ENCODE data around the gene FADS1.

The FADS1 gene

GRCh38 chr11:61777234-61778090, 39.3 kb downstream of the FADS1 start:
- H3K4me3 Mint-ChIP-seq, result peak overlapping the region; percentile 18
- CTCF ChIA-PET, result interaction anchor here (1.1 to 1.3 kb wide), 4 partner anchors 11 to 30 kb away, joined by 3 to 7 read pairs (median 4); no protein-coding TSS in a partner anchor
- peaks cover 30% of the 10 kb centered on the region for H3K4me1 Mint-ChIP-seq
- no peaks in the 10 kb centered on the region for H3K9me3 Mint-ChIP-seq
- H3K36me3 Mint-ChIP-seq, result no peaks in the 10 kb centered on the region
- peak; percentile 79 for DNase-seq
- no peak overlapping the region for H3K27ac Mint-ChIP-seq
- H3K27me3 Mint-ChIP-seq, result peaks cover 37% of the 10 kb centered on the region

GRCh38 chr11:61776561-61777075, 40.2 kb downstream of the FADS1 start:
- CTCF ChIA-PET, result interaction anchor here (1.1 to 1.3 kb wide), 3 partner anchors 12 to 29 kb away, joined by 3 to 7 read pairs (median 5); no protein-coding TSS in a partner anchor
- Mint-ChIP-seq H3K4me3 (peak overlapping the region; percentile 43), H3K9me3 (no peaks in the 10 kb centered on the region), H3K27ac (no peak overlapping the region), H3K36me3 (no peaks in the 10 kb centered on the region), H3K27me3 (peaks cover 37% of the 10 kb centered on the region), H3K4me1 (peaks cover 35% of the 10 kb centered on the region)
- DNase-seq, result peak; percentile 81

- H3K4me1 Mint-ChIP-seq, result peaks cover 42% of the 10 kb centered on the region
- no peaks in the 10 kb centered on the region for H3K9me3 Mint-ChIP-seq
- H3K4me3 Mint-ChIP-seq, result peak overlapping the region; percentile 43
- H3K36me3 Mint-ChIP-seq, result no peaks in the 10 kb centered on the region
- no peak overlapping the region for H3K27ac Mint-ChIP-seq
- H3K27me3 Mint-ChIP-seq, result peaks cover 37% of the 10 kb centered on the region
- CTCF ChIA-PET, result interaction anchor here (1.1 to 2.0 kb wide), 4 partner anchors 12 to 29 kb away, joined by 6 to 10 read pairs (median 8); no protein-coding TSS in a partner anchor
- no peak for DNase-seq
These were observed 40.9 kb downstream of the FADS1 start for GRCh38 chr11:61775606-61776554.

- Mint-ChIP-seq H3K4me1 (peaks cover 44% of the 10 kb centered on the region), H3K27me3 (peaks cover 37% of the 10 kb centered on the region), H3K9me3 (no peaks in the 10 kb centered on the region), H3K27ac (no peak overlapping the region), H3K36me3 (no peaks in the 10 kb centered on the region), H3K4me3 (no peak overlapping the region)
- CTCF ChIA-PET, result interaction anchor here (1.4 to 2.0 kb wide), 3 partner anchors 13 to 28 kb away, joined by 6 to 10 read pairs (median 8); no protein-coding TSS in a partner anchor
- DNase-seq, result no peak
These were observed 41.7 kb downstream of the FADS1 start for GRCh38 chr11:61775106-61775505.

- DNase-seq, result no peak
- H3K27ac Mint-ChIP-seq, result no peak overlapping the region
- H3K9me3 Mint-ChIP-seq, result no peaks in the 10 kb centered on the region
- H3K36me3 Mint-ChIP-seq, result no peaks in the 10 kb centered on the region
- H3K4me1 Mint-ChIP-seq, result peaks cover 44% of the 10 kb centered on the region
- no peak overlapping the region for H3K4me3 Mint-ChIP-seq
- peaks cover 34% of the 10 kb centered on the region for H3K27me3 Mint-ChIP-seq
- CTCF ChIA-PET, result interaction anchor here (1.5 to 2.0 kb wide), 2 partner anchors 14 to 25 kb away, joined by 6 to 10 read pairs; no protein-coding TSS in a partner anchor
These were observed 42.4 kb downstream of the FADS1 start for GRCh38 chr11:61774411-61774810.

GRCh38 chr11:61773809-61774208, 43.0 kb downstream of the FADS1 start:
- no peak for DNase-seq
- no peak overlapping the region for H3K27ac Mint-ChIP-seq
- H3K9me3 Mint-ChIP-seq, result no peaks in the 10 kb centered on the region
- H3K4me1 Mint-ChIP-seq, result peaks cover 44% of the 10 kb centered on the region
- H3K36me3 Mint-ChIP-seq, result no peaks in the 10 kb centered on the region
- CTCF ChIA-PET, result interaction anchor here (1.6 kb wide), 1 partner anchor 14 kb away, joined by 3 read pairs; no protein-coding TSS in a partner anchor
- H3K4me3 Mint-ChIP-seq, result no peak overlapping the region
- H3K27me3 Mint-ChIP-seq, result peaks cover 29% of the 10 kb centered on the region

GRCh38 chr11:61773356-61773755, 43.4 kb downstream of the FADS1 start:
- Mint-ChIP-seq H3K36me3 (no peaks in the 10 kb centered on the region), H3K4me1 (peaks cover 44% of the 10 kb centered on the region), H3K9me3 (no peaks in the 10 kb centered on the region), H3K27me3 (peaks cover 25% of the 10 kb centered on the region), H3K27ac (no peak overlapping the region), H3K4me3 (no peak overlapping the region)
- no peak for DNase-seq
- CTCF ChIA-PET, result interaction anchor here (1.3 to 1.6 kb wide), 2 partner anchors 15 to 17 kb away, joined by 3 read pairs; no protein-coding TSS in a partner anchor

- H3K27me3 Mint-ChIP-seq, result peaks cover 12% of the 10 kb centered on the region
- H3K4me3 Mint-ChIP-seq, result no peak overlapping the region
- DNase-seq, result no peak
- CTCF ChIA-PET, result interaction anchor here (1.0 to 1.4 kb wide), 3 partner anchors 19 to 23 kb away, joined by 3 read pairs; no protein-coding TSS in a partner anchor
- H3K4me1 Mint-ChIP-seq, result peaks cover 35% of the 10 kb centered on the region
- no peaks in the 10 kb centered on the region for H3K9me3 Mint-ChIP-seq
- H3K36me3 Mint-ChIP-seq, result no peaks in the 10 kb centered on the region
- H3K27ac Mint-ChIP-seq, result no peak overlapping the region
These were observed 44.8 kb downstream of the FADS1 start for GRCh38 chr11:61771985-61772455.

- Mint-ChIP-seq H3K27ac (peak overlapping the region; percentile 30), H3K4me1 (peaks cover 28% of the 10 kb centered on the region)
- CTCF ChIA-PET, result no interaction called here
These were observed 45.5 kb downstream of the FADS1 start for GRCh38 chr11:61771195-61771894.

GRCh38 chr11:61769946-61770683, 46.7 kb downstream of the FADS1 start:
- Mint-ChIP-seq H3K9me3 (no peaks in the 10 kb centered on the region), H3K36me3 (no peaks in the 10 kb centered on the region), H3K4me3 (no peak overlapping the region), H3K4me1 (peaks cover 27% of the 10 kb centered on the region), H3K27me3 (no peaks in the 10 kb centered on the region), H3K27ac (no peak overlapping the region)
- no peak for DNase-seq
- CTCF ChIA-PET, result no interaction called here

More at GRCh38 chr11:61771195-61771894, 45.5 kb downstream of the FADS1 start:
- Mint-ChIP-seq H3K27me3 (peaks cover 7% of the 10 kb centered on the region), H3K36me3 (no peaks in the 10 kb centered on the region), H3K9me3 (no peaks in the 10 kb centered on the region), H3K4me3 (no peak overlapping the region)
- DNase-seq, result no peak

GRCh38 chr11:61769169-61769920, 47.5 kb downstream of the FADS1 start:
- Mint-ChIP-seq H3K36me3 (no peaks in the 10 kb centered on the region), H3K4me3 (no peak overlapping the region), H3K9me3 (no peaks in the 10 kb centered on the region), H3K27ac (no peak overlapping the region), H3K27me3 (no peaks in the 10 kb centered on the region), H3K4me1 (peaks cover 22% of the 10 kb centered on the region)
- no peak for DNase-seq
- CTCF ChIA-PET, result no interaction called here
